Measurements from ENCODE around the gene RBM44. TPM values are rescaled to one million over a fixed set of nuclear protein-coding genes. Genes with fewer than 3 reads are reported as not detected.

RBM44 gene
- total RNA-seq, 3 donors from 2014 or later = 1.4 to 2.5 (median 2.0) TPM

- Histone ChIP-seq H3K27me3 (no peaks in the 10 kb centered on the region), H3K27ac (no peak overlapping the region), H3K4me1 (no peaks in the 10 kb centered on the region), H3K36me3 (no peaks in the 10 kb centered on the region), H3K9me3 (no peaks in the 10 kb centered on the region), H3K4me3 (no peak overlapping the region)
- intact Hi-C loops (cut with DNase I; ENCODE audit: low total_unique reads) = no loop called here
- DNase-seq (ENCODE audit: low spot score in 2 of 2) = no peak
- TF ChIP-seq POLR2A (IDR thresholded peaks at IDR 0.05) (no peak), POLR2AphosphoS5 (IDR thresholded peaks at IDR 0.05) (no peak), CTCF (IDR thresholded peaks at IDR 0.05) (no peak)
Observed at GRCh38 chr2:237820421-237820820, 21.8 kb downstream of the RBM44 start.

GRCh38 chr2:237823544-237823943 is 25.0 kb downstream of the RBM44 start:
- Histone ChIP-seq H3K4me1 (no peaks in the 10 kb centered on the region), H3K36me3 (no peaks in the 10 kb centered on the region), H3K9me3 (no peaks in the 10 kb centered on the region), H3K27ac (no peak overlapping the region), H3K4me3 (no peak overlapping the region), H3K27me3 (no peaks in the 10 kb centered on the region)
- TF ChIP-seq POLR2A (IDR thresholded peaks at IDR 0.05) = no peak
- TF ChIP-seq CTCF (IDR thresholded peaks at IDR 0.05) = no peak
- no peak for TF ChIP-seq POLR2AphosphoS5 (IDR thresholded peaks at IDR 0.05)
- no peak for DNase-seq (ENCODE audit: low spot score in 2 of 2)
- intact Hi-C loops (cut with DNase I; ENCODE audit: low total_unique reads) = no loop called here

GRCh38 chr2:237824085-237824484 is 25.5 kb downstream of the RBM44 start:
- DNase-seq (ENCODE audit: low spot score in 2 of 2) = no peak
- no peaks in the 10 kb centered on the region for H3K36me3 ChIP-seq
- intact Hi-C loops (cut with DNase I; ENCODE audit: low total_unique reads) = no loop called here
- H3K9me3 ChIP-seq = no peaks in the 10 kb centered on the region
- no peak overlapping the region for H3K27ac ChIP-seq
- TF ChIP-seq POLR2AphosphoS5 (IDR thresholded peaks at IDR 0.05) (no peak), POLR2A (IDR thresholded peaks at IDR 0.05) (no peak), CTCF (IDR thresholded peaks at IDR 0.05) (no peak)
- H3K4me1 ChIP-seq = no peaks in the 10 kb centered on the region
- H3K27me3 ChIP-seq = no peaks in the 10 kb centered on the region
- no peak overlapping the region for H3K4me3 ChIP-seq

- Histone ChIP-seq H3K27ac (no peak overlapping the region), H3K27me3 (no peaks in the 10 kb centered on the region), H3K4me3 (no peak overlapping the region), H3K4me1 (no peaks in the 10 kb centered on the region), H3K36me3 (no peaks in the 10 kb centered on the region), H3K9me3 (no peaks in the 10 kb centered on the region)
- intact Hi-C loops (cut with DNase I; ENCODE audit: low total_unique reads) = no loop called here
- no peak for DNase-seq (ENCODE audit: low spot score in 2 of 2)
- TF ChIP-seq POLR2A (IDR thresholded peaks at IDR 0.05) (no peak), POLR2AphosphoS5 (IDR thresholded peaks at IDR 0.05) (no peak), CTCF (IDR thresholded peaks at IDR 0.05) (no peak)
Observed at GRCh38 chr2:237827421-237827987, 28.9 kb downstream of the RBM44 start.

GRCh38 chr2:237830522-237830921 is 31.9 kb downstream of the RBM44 start:
- H3K36me3 ChIP-seq = no peaks in the 10 kb centered on the region

More at GRCh38 chr2:237830522-237830921, 31.9 kb downstream of the RBM44 start:
- Histone ChIP-seq H3K4me1 (no peaks in the 10 kb centered on the region), H3K27ac (no peak overlapping the region), H3K9me3 (no peaks in the 10 kb centered on the region), H3K27me3 (no peaks in the 10 kb centered on the region), H3K4me3 (no peak overlapping the region)
- no peak for DNase-seq (ENCODE audit: low spot score in 2 of 2)
- intact Hi-C loops (cut with DNase I; ENCODE audit: low total_unique reads) = no loop called here
- TF ChIP-seq POLR2A (IDR thresholded peaks at IDR 0.05) (no peak), POLR2AphosphoS5 (IDR thresholded peaks at IDR 0.05) (no peak), CTCF (IDR thresholded peaks at IDR 0.05) (no peak)

Data from breast epithelium (tissue), 4 donors.